Nephron (organoid): Measurements from ENCODE around the gene MAML3.
A peak's percentile ranks its signal among the peaks of the same experiment; 100 is the strongest.

Experiments used
- H3K27ac Mint-ChIP-seq, 3 experiments: 2 replicates each; pipeline ENCODE4 v1.8.0; 2020; ENCODE audit warnings: mixed read lengths in 3 of 3, mild to moderate bottlenecking in 2 of 3, moderate library complexity in 1 of 3
- H3K27me3 Mint-ChIP-seq: 2 replicates; pipeline ENCODE4 v1.8.0; 2021; ENCODE audit warnings: low read depth, mild to moderate bottlenecking, moderate library complexity, mixed read lengths
- H3K36me3 Mint-ChIP-seq: 2 replicates; pipeline ENCODE4 v1.8.0; 2020; ENCODE audit warnings: low read depth, mixed read lengths
- H3K4me1 Mint-ChIP-seq: 2 replicates; pipeline ENCODE4 v1.8.0; 2020; ENCODE audit warnings: mixed read lengths
- H3K4me3 Mint-ChIP-seq, 3 experiments: 2 replicates each; pipeline ENCODE4 v1.8.0; 2020; ENCODE audit warnings: mild to moderate bottlenecking in 3 of 3, mixed read lengths in 3 of 3, moderate library complexity in 2 of 3
- H3K9me3 Mint-ChIP-seq: 2 replicates; pipeline ENCODE4 v1.8.0; 2020; ENCODE audit warnings: mixed read lengths
- TF ChIP-seq, protein P1 (sequence below), 3 experiments: fragments of 200-600 bp; sonication (generic); IDR thresholded peaks; one replicate each; pipeline ENCODE4 v1.5.0; 2021; ENCODE audit warnings: antibody characterized with exemption in 3 of 3; ENCODE audit not compliant: unreplicated experiment in 3 of 3

Gene MAML3

GRCh38 chr4:140095694-140096482, 58.1 kb downstream of the MAML3 start:
- TF ChIP-seq, protein P1, sequence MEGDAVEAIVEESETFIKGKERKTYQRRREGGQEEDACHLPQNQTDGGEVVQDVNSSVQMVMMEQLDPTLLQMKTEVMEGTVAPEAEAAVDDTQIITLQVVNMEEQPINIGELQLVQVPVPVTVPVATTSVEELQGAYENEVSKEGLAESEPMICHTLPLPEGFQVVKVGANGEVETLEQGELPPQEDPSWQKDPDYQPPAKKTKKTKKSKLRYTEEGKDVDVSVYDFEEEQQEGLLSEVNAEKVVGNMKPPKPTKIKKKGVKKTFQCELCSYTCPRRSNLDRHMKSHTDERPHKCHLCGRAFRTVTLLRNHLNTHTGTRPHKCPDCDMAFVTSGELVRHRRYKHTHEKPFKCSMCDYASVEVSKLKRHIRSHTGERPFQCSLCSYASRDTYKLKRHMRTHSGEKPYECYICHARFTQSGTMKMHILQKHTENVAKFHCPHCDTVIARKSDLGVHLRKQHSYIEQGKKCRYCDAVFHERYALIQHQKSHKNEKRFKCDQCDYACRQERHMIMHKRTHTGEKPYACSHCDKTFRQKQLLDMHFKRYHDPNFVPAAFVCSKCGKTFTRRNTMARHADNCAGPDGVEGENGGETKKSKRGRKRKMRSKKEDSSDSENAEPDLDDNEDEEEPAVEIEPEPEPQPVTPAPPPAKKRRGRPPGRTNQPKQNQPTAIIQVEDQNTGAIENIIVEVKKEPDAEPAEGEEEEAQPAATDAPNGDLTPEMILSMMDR (IDR thresholded peaks at IDR 0.05; ENCODE audit: unreplicated experiment in 3 of 3) = no peak
- no peaks in the 10 kb centered on the region for H3K27me3 Mint-ChIP-seq
- no peak overlapping the region for H3K4me3 Mint-ChIP-seq
- H3K36me3 Mint-ChIP-seq = no peaks in the 10 kb centered on the region
- no peaks in the 10 kb centered on the region for H3K9me3 Mint-ChIP-seq
- H3K4me1 Mint-ChIP-seq = peaks cover 68% of the 10 kb centered on the region
- peak overlapping the region; percentile 54 to 80 (median 58) for H3K27ac Mint-ChIP-seq

DNA sequence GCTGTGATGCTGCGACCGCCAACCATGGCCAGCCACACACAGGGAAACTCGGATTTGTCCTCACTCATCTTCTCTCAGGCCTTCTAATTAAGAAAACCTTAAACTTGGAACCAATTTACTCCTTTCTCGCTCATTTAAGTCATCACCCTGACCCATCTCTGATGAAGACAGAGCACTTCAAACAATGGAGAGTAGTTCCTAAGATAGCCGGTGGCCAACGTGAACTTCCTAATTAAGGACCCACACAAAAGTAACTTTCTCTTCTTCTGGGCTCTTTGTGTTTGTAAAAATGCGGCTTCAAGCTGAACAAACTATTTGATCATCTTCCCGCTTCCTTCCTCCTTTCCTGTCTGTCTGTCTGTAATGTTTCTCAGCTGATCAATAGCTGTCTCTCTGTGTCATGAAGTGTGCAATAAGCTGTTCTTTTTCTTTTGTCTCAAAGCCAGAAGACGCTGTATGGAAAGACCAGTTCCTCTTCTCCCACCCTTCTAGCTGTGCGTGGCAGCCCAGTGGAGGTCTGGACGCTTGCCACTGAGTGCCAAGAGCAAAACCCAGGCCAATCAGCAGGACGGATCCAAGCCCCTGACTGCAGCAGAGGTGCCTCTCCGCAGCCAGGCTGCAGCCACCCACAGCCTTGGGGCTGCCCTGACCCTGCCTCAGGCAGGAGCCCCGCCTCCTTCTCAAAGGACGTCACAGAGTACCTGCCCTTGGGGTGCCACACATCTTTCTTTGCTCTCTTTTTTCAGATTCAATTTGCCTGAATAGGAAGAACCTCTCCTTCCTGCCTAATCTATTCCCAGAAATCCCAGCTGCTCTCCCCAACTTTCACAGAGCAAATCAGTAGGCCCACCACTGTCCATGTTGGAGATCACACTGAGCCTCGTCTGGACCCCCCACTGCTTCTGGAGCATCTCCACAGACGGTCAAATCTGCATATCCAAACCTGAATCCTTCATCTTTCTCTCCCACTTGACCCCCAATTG, 59.3 kb downstream of the MAML3 start:
- Mint-ChIP-seq H3K27me3 (no peaks in the 10 kb centered on the region), H3K4me1 (peaks cover 62% of the 10 kb centered on the region)

DNA sequence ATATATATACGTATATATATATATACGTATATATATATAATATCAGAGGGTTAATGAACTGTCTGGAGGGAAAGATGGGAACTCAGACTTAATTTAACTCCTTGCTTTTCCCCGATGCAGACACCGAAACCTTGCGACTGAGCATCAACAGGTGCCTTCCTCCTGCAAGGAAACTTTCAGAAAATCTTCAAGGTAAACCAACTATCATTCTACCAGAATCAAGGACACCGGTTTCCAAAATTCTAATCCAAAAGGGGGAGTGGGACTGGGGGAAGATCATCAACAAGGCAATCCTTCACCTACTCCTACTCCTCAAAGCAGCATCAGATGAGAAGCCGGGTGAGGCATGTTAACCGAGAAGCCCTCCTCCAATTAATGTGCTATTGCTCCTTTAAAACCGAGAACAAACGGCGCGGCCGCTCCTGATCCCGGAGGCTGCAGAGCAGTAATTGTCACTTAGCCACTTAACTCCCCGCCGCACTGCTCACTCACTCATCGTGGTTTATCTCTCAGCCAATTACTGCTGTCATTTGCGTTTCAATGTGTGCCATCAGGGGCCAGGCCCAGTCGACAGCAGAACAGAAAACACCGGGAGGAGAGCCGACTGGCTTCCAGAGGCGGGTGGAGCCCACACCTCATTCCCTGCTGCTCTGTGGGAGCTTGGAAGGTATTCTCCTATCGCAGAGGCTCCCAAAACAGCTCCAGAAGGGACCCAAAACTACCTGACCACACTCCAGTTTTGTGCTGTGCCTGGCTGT, 61.7 kb downstream of the MAML3 start:
- H3K27ac Mint-ChIP-seq = peak overlapping the region; percentile 26 to 69 (median 40)
- peak overlapping the region; percentile 71 to 79 (median 75) for H3K4me3 Mint-ChIP-seq
- H3K9me3 Mint-ChIP-seq = no peaks in the 10 kb centered on the region
- H3K4me1 Mint-ChIP-seq = peaks cover 54% of the 10 kb centered on the region
- peaks cover 5% of the 10 kb centered on the region for H3K36me3 Mint-ChIP-seq
- no peaks in the 10 kb centered on the region for H3K27me3 Mint-ChIP-seq
- TF ChIP-seq, protein P1 (IDR thresholded peaks at IDR 0.05; ENCODE audit: unreplicated experiment in 3 of 3) = no peak

More for the DNA sequence above, 59.3 kb downstream of the MAML3 start:
- TF ChIP-seq, protein P1 (IDR thresholded peaks at IDR 0.05; ENCODE audit: unreplicated experiment in 3 of 3) = no peak
- no peaks in the 10 kb centered on the region for H3K36me3 Mint-ChIP-seq
- no peak overlapping the region for H3K4me3 Mint-ChIP-seq
- H3K9me3 Mint-ChIP-seq = no peaks in the 10 kb centered on the region
- H3K27ac Mint-ChIP-seq = peak overlapping the region; percentile 37 to 88 (median 80)

- TF ChIP-seq, protein P1 (IDR thresholded peaks at IDR 0.05; ENCODE audit: unreplicated experiment in 3 of 3) = no peak
- Mint-ChIP-seq H3K27me3 (no peaks in the 10 kb centered on the region), H3K4me1 (peaks cover 47% of the 10 kb centered on the region), H3K4me3 (no peak overlapping the region), H3K27ac (no peak overlapping the region), H3K36me3 (peaks cover 5% of the 10 kb centered on the region), H3K9me3 (no peaks in the 10 kb centered on the region)
These were observed 62.7 kb downstream of the MAML3 start for GRCh38 chr4:140091305-140091704.

DNA sequence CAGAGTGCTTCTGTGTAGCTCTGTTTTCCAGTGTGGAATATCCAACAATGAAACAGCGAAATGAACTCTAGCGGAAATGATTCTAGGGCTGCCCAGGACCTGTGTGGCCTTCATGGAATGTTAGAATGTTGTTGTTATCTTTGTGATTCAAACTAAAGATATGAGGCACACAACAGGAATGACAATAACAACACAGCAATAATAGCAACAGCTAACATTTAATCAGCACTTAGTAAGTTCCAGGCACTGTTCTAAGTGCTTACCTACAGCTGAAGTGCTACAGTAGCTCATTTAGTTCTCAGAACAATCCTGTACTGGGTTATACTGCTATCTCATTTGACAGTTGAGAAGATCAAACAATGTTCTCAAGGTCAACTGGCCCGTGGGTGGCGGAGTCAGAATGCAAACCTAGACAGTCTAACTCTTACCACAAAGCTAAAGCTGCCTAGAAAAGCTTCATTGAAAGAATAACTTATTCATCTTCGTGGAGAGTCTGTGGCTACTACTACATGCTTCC, 63.7 kb downstream of the MAML3 start:
- TF ChIP-seq, protein P1 (IDR thresholded peaks at IDR 0.05; ENCODE audit: unreplicated experiment in 3 of 3) = no peak
- H3K27ac Mint-ChIP-seq = no peak overlapping the region
- no peaks in the 10 kb centered on the region for H3K9me3 Mint-ChIP-seq
- H3K4me1 Mint-ChIP-seq = peaks cover 47% of the 10 kb centered on the region
- H3K27me3 Mint-ChIP-seq = no peaks in the 10 kb centered on the region
- no peak overlapping the region for H3K4me3 Mint-ChIP-seq
- H3K36me3 Mint-ChIP-seq = peaks cover 5% of the 10 kb centered on the region
